HL-60 (cell line): Measurements from ENCODE around the gene GDF11.

Experiments used
- GABPA ChIP-seq: IDR thresholded peaks from 2 replicates; pipeline ENCODE4 v1.6.1; 2012; ENCODE audit warnings: low read depth
- POLR2AphosphoS5 ChIP-seq: IDR thresholded peaks from 2 replicates; pipeline ENCODE4 v1.6.1; 2012; ENCODE audit warnings: low read depth
- SPI1 ChIP-seq: IDR thresholded peaks from 2 replicates; pipeline ENCODE4 v1.6.1; 2012; ENCODE audit warnings: low read depth, mild to moderate bottlenecking, borderline replicate concordance
- TF ChIP-seq, protein P1 (sequence below): IDR thresholded peaks from one replicate; pipeline ENCODE4 v1.5.1; 2011; ENCODE audit warnings: low read length, control low read depth, inconsistent platforms; ENCODE audit not compliant: insufficient read depth
- TF ChIP-seq, protein P2 (sequence below): IDR thresholded peaks from 2 replicates; pipeline ENCODE4 v1.6.1; 2012; ENCODE audit warnings: low read depth; ENCODE audit not compliant: insufficient replicate concordance

DNA sequence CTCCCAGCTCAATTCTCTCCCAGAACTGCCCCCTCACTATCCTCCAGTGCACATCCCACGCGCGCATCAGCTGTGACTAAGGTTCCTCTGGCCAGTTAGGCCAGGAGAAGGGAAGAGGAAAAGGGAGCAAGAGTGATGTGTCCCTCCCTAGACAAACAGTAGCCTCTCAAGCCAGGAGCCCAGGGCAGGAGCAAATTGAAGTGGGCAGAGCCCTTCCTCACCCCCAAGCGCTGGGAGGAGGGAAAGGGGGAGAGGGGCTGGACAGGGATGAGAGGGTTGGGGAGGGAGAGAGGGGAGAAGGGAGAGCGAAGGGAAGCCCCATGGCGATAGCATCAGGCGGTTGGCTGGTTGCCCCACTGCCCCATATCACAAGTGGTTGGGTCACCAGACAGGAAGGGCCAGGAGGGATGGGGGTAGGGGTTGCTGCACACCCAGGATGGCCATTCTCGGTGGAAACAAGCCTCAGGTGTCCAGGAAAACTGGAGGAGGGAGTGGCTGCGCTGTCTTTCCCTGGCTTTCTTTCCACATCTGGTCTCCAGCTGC, 15.2 kb upstream of the GDF11 start:
- TF ChIP-seq, protein P1, sequence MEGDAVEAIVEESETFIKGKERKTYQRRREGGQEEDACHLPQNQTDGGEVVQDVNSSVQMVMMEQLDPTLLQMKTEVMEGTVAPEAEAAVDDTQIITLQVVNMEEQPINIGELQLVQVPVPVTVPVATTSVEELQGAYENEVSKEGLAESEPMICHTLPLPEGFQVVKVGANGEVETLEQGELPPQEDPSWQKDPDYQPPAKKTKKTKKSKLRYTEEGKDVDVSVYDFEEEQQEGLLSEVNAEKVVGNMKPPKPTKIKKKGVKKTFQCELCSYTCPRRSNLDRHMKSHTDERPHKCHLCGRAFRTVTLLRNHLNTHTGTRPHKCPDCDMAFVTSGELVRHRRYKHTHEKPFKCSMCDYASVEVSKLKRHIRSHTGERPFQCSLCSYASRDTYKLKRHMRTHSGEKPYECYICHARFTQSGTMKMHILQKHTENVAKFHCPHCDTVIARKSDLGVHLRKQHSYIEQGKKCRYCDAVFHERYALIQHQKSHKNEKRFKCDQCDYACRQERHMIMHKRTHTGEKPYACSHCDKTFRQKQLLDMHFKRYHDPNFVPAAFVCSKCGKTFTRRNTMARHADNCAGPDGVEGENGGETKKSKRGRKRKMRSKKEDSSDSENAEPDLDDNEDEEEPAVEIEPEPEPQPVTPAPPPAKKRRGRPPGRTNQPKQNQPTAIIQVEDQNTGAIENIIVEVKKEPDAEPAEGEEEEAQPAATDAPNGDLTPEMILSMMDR, result no peak
- TF ChIP-seq, protein P2, sequence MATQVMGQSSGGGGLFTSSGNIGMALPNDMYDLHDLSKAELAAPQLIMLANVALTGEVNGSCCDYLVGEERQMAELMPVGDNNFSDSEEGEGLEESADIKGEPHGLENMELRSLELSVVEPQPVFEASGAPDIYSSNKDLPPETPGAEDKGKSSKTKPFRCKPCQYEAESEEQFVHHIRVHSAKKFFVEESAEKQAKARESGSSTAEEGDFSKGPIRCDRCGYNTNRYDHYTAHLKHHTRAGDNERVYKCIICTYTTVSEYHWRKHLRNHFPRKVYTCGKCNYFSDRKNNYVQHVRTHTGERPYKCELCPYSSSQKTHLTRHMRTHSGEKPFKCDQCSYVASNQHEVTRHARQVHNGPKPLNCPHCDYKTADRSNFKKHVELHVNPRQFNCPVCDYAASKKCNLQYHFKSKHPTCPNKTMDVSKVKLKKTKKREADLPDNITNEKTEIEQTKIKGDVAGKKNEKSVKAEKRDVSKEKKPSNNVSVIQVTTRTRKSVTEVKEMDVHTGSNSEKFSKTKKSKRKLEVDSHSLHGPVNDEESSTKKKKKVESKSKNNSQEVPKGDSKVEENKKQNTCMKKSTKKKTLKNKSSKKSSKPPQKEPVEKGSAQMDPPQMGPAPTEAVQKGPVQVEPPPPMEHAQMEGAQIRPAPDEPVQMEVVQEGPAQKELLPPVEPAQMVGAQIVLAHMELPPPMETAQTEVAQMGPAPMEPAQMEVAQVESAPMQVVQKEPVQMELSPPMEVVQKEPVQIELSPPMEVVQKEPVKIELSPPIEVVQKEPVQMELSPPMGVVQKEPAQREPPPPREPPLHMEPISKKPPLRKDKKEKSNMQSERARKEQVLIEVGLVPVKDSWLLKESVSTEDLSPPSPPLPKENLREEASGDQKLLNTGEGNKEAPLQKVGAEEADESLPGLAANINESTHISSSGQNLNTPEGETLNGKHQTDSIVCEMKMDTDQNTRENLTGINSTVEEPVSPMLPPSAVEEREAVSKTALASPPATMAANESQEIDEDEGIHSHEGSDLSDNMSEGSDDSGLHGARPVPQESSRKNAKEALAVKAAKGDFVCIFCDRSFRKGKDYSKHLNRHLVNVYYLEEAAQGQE, result no peak
- TF ChIP-seq POLR2AphosphoS5 (no peak), SPI1 (no peak), GABPA (no peak)
